ENCODE results near the gene OR52B2.

Gene OR52B2

DNA sequence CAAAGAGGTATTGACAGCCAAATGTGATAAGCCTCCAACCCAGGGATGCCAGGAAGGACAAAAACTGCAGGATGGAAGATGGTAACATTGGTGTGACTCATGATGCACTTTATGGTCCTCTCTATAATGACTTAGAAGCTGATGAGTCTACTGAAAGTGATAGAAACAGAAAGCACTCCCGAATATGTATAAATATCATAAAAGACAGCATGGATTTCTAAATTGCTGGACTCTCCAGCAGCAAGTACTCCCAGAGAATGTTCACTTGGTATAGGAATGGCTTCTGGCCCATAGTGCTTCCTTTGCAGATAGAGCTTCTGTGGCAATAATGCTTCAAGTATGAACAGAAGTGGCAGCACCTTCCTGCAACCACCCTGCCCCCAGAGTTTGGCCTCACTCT is at the start of gene OR52B2:
OR52B2 (minus strand) TSS at position 101 of the 400 bp plus-strand sequence; CDS start at position 101, 0 bp downstream.
- in situ Hi-C loops (cut with HindIII; ENCODE audit: low sequenced_read_pairs) = no loop called here

DNA sequence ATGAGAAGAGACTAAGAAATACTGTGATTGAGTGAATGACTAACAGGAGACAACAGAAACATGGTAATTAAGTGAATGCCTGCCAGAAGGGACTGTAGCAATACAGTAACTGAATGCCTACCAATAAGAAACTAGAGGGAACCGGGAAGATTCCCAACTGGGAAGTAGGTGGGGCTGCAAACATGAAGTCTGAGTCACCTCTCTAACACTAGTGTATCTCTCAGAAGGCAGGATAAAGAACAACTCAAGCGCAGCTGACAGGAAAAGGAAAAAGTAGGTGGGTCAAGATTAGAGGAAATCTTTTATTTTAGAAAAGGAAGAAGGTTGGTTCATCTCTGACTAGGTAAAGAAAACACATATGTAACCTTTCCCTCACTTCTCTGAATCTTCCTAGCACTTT is 49.2 kb upstream of the OR52B2 start:
- in situ Hi-C loops (cut with HindIII; ENCODE audit: low sequenced_read_pairs) = no loop called here

DNA sequence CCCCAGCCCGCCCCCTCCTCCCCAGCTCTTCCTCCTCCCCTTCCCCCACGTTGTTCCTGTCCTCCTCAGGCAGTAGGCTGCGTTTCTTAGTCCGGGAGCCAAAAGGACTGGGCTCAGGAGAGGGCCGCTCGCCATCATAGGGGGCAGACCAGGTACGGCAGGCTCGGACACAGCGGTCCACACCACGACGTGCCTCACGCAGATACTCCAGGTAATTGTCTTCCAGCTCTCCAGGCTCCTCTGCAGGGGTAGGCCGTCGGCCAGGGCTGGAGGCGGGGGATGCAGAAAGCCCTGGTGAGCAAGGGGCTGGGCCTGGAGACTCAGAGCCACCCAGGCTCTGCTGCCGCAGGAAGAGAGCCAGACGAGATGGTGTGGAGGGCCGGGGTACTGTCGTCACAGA is 47.6 kb upstream of the OR52B2 start:
- in situ Hi-C loops (cut with HindIII; ENCODE audit: low sequenced_read_pairs) = no loop called here

DNA sequence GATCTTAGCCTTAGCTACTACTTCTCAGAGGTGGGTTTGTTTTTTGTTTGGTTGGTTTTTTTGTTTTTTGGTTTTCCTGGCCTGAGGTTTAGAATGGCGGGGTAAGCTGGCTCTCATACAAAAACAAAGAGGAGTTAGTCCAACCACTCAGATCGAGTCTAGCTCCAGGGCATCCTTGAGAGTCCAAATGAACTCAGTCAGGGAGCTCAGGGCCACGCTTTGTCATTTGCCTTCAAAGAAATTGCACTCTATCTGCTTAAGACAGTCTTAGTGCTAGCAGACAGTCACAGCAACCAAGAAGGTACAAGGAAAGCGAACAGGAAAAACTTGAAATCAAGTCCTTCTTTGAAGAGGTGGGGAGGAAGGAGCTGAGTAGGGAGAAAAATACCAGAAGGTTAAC is 46.4 kb upstream of the OR52B2 start:
- in situ Hi-C loops (cut with HindIII; ENCODE audit: low sequenced_read_pairs) = no loop called here

DNA sequence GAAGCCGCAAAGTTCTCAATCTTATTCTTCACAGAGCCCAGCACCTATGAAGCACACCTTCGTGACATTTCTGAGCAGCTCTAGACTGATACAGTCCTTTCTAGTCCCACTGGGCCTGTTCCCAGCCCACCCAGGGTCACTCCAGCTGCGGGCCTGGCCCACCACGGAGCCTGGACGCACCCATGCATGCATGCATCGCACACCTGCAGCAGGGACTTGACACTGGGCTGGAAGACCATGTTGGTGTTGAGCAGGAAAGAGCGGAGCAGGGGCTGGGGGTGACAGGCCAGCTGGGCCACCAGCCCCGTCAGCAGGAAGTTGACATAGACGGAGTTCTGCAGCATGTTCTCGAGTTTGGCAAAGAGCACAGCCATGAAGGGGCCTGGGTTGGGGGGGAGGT is 44.4 kb upstream of the OR52B2 start:
- in situ Hi-C loops (cut with HindIII; ENCODE audit: low sequenced_read_pairs) = no loop called here

DNA sequence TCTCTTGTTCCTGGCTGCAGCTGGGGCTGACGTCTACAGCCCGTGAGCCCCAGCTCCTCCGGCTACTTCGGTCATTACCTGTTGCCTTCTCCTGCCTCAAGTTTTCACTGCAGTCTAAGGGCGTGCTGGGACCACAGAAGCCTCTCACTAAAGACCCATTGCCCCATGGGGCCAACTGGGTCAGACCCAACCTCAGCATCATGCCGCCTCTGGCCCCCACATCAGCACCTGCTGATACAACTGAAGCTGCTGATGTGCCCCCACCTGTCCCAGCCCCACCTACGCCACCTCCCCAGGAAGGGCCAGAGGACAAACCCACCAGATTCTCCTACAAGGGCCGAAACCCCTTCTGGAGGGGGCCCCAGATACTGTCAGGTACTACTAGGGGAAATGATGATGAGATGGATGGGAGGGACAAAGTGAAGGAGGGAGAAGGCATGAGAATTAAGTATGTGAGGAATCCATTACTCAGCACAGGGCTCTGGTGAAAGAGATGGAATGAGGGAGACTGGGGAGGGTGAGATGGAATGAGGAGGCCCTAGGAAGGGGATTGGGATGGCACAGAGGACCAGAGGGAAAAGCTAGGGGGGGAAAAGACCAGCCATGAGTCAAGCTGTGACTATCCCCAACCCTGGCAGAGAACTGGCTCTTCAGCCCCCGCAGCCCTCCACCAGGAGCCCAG is 40.3 kb upstream of the OR52B2 start:
- in situ Hi-C loops (cut with HindIII; ENCODE audit: low sequenced_read_pairs) = no loop called here

DNA sequence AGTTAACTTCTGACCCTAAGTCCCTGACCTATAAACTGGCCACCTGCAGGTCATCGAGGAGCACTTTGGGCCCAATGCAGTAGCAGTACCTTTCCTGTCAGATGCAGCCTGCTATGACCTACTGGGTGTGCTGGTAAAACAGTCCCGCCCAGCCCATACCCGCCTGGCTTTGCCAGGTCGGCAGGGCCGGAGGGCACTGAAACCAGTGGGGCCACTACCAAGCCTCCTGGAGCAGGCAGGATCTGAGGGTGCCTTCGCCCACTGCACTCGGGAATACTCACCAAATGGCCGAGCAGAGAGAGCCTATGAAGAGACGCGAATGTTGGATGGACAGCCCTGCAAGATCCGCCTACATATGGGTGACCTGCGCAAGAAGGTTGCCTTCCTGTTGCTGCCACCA is 39.7 kb upstream of the OR52B2 start:
- in situ Hi-C loops (cut with HindIII; ENCODE audit: low sequenced_read_pairs) = no loop called here

DNA sequence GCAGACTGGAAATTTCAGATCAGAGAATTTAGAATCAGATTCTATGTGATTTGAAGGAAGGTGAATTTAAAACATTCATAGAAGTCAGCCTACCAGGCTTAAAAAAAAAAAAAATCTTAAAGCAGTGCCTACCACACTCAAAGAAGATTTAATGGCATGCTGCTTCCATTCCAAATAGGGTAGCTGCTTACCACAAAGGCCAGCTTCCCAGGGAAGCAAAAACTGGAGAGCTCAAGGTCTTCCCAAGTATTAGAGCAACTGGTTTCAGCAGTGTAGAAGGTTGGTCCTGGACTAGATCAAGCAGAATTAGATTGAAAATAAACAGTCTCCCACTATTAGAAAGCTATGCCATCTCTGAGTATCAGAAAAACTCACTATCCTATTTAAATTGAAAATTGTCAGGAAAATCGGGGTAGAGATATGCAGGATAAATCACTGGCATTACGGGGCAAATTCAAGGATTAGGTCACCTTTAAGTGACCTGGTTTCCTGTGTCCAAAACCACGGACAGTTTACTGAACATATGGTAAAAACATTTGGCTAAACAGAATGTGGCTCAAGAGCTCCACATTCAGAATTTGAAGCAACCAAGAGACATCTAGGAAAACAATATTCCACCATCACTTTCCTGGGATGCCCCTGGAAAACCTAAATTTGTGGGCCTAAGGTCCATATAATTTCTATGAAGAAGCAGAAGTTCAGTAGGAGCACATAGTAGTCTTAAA is 36.5 kb upstream of the OR52B2 start:
- in situ Hi-C loops (cut with HindIII; ENCODE audit: low sequenced_read_pairs) = no loop called here

DNA sequence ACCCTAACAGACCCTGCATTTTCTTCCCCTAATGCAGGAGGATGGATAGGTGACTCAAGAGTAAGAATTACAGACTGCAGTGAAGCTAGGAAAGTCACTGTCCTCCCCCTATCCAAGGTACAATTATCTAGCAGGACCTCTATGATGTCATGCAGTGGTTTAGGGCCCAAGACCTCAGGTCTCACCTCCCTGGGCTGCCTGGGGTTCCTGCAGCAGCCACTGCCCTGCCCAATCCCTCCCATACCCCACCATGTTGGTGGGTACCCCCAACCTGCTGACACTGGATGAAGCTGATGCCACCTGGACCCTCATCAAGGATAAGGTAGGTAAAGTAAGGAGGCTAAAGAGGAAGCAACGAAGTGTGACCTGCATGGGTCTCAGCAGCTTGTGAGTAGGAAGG is 35.2 kb upstream of the OR52B2 start, which contains the start of gene C11orf42:
C11orf42 (plus strand) TSS at position 192 of the 400 bp plus-strand sequence; CDS start at position 251, 59 bp downstream.
- in situ Hi-C loops (cut with HindIII; ENCODE audit: low sequenced_read_pairs) = no loop called here

DNA sequence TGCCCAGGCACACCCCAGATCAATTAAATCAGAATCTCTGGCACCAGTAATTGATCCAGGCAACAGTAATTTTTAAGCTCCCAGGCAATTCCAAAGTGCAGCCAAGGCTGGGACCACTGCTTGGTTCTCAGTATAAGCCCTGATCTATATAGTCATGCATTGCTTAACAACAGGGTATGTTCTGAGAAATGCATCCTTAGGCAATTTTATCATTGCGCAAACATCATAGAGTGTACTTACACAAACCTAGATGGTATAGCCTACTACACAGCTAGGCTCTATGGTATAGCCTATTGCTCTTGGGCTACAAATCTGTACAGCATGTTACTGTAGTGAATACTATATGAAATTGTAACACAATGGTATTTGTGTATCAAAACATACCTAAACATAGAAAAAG is 34.6 kb upstream of the OR52B2 start:
- in situ Hi-C loops (cut with HindIII; ENCODE audit: low sequenced_read_pairs) = no loop called here

DNA sequence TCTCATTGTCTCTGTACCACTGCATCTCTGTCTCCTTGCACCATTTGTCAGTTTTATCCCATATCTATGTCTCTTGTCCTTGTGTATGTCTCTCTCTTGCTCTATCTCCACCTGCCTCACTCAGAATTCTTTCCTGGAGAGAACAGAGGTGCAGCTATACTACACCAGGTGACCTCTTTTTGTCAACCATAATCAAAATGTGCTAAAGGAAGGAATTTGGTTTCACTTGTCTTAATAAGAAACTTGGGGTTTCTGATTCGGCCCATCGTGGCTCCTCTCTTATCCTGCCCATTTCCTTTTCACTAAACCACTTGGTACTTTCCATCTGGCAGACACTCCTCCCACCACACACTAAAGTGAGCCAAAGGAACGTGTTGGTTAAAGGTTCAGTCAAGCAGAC is 33.2 kb upstream of the OR52B2 start:
- in situ Hi-C loops (cut with HindIII; ENCODE audit: low sequenced_read_pairs) = no loop called here

DNA sequence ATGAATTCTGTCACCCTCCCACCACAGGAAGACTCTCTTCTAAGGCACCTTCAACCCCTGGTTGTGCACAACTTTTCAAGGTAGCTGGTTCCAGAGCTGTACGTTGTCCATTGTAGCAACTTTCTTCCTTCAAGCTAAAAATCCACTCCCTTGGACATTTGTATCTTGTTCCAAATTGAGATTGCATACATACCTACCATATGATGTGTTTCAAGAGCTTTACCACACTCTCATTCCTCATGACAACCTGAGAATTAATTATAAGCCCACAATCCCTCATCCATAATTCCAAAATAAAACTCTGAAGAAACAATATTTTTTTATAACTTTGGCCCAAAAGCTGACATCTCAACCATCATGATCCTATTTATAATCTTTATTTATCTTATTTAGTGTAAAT is 31.9 kb upstream of the OR52B2 start:
- in situ Hi-C loops (cut with HindIII; ENCODE audit: low sequenced_read_pairs) = no loop called here

DNA sequence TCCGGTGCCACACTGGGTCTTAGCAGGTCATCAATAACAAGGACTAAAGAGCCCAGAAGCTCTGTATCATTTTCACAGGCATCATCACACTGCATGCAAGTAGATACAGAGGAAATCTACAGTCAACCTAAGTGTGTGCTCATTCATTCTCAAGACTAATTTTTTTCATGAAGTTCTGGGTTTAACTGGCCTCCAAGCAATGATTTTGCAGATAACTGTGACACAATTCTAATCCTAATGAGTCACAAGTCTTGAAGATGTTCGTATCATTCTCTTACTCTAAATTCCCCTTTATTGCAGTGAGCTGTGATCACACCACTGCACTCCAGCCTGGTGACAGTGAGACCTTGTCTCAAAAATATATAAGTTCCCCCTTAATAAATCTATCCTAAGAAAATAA is 31.4 kb upstream of the OR52B2 start:
- in situ Hi-C loops (cut with HindIII; ENCODE audit: low sequenced_read_pairs) = no loop called here

DNA sequence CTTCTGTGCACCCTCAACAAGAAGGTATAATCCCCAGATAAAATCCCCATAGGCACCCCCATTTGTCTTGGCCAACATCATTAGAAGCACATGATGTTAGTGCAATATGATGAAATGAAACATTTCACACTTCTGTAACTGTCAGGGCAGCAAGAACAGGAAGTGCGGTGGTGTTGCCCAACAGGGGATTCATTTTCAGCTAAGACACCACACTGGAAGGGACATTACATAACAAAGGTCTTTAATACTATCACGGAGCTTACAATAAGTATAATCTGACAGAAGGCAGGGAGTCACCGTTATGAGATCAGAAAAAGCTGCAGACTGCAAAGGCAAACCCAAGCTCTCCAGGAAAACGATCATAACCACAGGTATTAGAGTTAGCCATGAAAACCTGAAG is 30.8 kb upstream of the OR52B2 start:
- in situ Hi-C loops (cut with HindIII; ENCODE audit: low sequenced_read_pairs) = no loop called here

DNA sequence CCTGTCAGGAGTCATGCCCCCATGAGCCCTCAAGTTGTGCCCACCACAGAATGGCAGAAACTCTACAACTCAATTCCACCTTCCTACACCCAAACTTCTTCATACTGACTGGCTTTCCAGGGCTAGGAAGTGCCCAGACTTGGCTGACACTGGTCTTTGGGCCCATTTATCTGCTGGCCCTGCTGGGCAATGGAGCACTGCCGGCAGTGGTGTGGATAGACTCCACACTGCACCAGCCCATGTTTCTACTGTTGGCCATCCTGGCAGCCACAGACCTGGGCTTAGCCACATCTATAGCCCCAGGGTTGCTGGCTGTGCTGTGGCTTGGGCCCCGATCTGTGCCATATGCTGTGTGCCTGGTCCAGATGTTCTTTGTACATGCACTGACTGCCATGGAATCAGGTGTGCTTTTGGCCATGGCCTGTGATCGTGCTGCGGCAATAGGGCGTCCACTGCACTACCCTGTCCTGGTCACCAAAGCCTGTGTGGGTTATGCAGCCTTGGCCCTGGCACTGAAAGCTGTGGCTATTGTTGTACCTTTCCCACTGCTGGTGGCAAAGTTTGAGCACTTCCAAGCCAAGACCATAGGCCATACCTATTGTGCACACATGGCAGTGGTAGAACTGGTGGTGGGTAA is 29.2 kb upstream of the OR52B2 start, which contains the start of gene OR52W1:
OR52W1 (plus strand) TSS at position 51 of the 637 bp plus-strand sequence; CDS start at position 51, 0 bp downstream.
- in situ Hi-C loops (cut with HindIII; ENCODE audit: low sequenced_read_pairs) = no loop called here

DNA sequence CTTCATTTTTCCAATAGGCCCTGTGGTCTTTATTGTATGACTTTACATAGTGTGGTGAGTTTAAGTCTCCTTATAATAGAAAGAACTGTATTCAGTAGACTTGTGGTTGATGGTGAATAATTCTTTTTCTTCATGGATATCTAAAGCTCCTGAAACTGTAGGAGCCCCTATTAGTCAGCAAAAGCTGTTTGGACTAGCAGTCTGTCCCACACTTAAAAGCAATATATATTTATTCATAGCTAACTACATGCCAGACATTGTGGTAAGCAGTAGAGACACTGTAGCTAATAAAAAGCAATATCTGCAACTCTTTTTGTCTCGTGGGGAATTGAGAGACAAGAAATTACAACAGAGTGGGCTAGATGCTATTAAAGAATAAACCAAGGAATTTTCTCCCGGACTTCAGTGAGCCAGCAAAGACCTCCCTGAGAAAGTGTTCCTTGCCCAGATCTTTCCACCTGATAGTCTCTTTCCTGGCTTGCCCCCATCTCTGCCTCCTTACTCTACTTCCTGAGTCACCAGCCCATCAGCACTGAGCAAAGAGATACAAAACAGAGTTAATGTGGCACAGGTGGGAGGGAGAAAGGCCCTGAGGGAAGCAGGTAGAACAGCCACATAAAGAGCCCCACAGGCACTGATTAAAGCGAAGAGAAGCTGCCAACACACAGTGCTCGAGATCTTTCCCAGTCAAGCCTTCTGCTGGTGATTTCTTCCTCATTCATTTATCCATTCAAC is 27.5 kb upstream of the OR52B2 start:
- in situ Hi-C loops (cut with HindIII; ENCODE audit: low sequenced_read_pairs) = no loop called here

DNA sequence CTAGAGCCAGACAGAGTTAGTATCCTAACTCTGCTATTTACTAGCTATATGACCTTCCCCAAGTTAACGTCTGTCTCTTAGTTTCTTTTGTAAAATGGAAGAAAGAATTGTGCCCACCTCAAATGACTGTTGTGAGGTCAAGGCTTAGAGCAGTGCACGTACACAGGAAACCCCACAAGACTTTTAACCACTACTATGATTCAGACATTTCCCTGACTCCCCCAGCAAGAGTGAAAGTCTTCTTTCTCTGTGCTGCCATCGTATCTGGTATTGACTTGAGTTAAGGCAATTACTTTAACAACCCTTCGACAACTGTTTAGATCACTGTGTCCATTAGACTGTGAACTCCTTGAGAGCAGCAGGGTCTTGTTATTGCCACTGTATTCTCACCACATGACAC is 26.3 kb upstream of the OR52B2 start:
- in situ Hi-C loops (cut with HindIII; ENCODE audit: low sequenced_read_pairs) = no loop called here

DNA sequence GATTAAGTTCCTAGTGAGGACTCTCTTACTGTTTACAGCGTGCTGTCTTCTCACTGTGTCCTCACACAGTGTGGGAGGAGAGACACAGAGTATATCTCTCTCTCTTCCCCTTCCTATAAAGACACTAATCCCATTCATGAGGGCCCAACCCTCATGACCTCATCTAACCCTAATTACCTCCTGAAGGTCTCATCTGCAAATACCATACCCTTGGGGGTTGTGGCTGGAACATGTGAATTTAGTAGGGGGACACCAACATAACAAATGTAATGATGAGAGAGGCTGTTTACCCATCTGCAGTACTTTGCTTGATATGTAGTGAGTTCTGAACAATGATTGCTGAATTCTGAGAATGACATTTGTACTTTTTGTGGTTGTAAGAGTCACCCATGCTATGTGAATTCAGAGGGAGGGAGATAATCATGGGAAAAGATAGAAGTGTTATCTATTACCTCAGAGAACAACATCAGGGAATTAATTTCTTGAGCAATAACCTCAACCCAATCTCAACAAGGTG is 24.0 kb upstream of the OR52B2 start:
- in situ Hi-C loops (cut with HindIII; ENCODE audit: low sequenced_read_pairs) = no loop called here

DNA sequence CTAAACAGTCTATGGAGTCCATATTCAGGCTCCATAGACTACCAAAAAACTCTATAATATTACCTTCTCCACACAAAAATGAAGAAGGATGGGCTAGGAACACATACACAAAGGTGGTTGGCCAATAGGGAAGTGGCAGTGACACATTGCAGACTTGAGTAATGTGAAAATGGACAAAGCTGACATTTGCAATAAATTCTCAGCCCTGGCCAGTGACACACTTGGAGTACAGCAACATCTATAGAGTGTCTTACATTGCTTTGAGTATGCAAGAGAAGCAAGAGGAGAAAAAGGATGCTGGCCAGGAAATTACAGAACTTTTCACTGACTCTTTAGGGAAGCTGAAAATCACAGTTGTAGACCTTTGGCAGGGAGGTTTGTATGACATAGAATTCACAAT is 21.6 kb upstream of the OR52B2 start:
- in situ Hi-C loops (cut with HindIII; ENCODE audit: low sequenced_read_pairs) = no loop called here

DNA sequence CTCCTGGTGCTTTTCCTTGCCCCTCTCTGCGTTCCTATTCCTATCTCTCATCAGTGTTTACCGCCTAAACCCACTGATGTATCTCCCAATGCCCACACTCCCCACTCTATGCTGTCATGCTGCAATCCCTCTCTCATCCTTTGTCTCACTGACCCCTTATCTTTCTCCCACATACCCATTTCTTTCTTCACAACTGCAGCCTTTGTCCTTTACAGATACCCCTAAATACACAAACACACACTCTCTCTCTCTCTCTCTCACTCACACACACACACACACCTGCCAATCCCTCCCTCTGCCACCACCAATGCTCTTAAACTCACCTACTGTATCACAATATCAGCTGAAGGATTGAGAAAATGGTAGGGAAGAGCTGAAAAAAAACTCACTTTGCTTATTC is 5.3 kb upstream of the OR52B2 start:
- in situ Hi-C loops (cut with HindIII; ENCODE audit: low sequenced_read_pairs) = no loop called here

All from DLD1 (cell line).